Breast epithelium (tissue), 3 donors: ENCODE measurements around the gene RASSF10.

Experiments
- CTCF ChIP-seq, 3 donors: fragments of 450-650 bp; IDR thresholded peaks; one replicate each; pipeline ENCODE4 v1.5.1; 2016 to 2017; ENCODE audit warnings: antibody characterized with exemption in 3 of 3, mild to moderate bottlenecking in 3 of 3, moderate library complexity in 3 of 3
- POLR2AphosphoS5 ChIP-seq, 3 donors: sonication (generic); formaldehyde crosslinking; IDR thresholded peaks; one replicate each; pipeline ENCODE4 v1.6.1; 2017; ENCODE audit warnings: antibody characterized with exemption in 3 of 3

- TF ChIP-seq CTCF (IDR thresholded peaks at IDR 0.05) = no peak
- TF ChIP-seq POLR2AphosphoS5 (IDR thresholded peaks at IDR 0.05) = no peak
Measured at GRCh38 chr11:13013054-13013488, 4.0 kb downstream of the RASSF10 start.
